ENCODE measurements around the gene MRPS9. TPM values are rescaled to one million over a fixed set of nuclear protein-coding genes. Genes with fewer than 3 reads are reported as not detected.

The MRPS9 gene
- total and polyA plus RNA-seq, 8 donors = 8.7 to 30.9 (median 22.4) TPM; not detected in 1

DNA sequence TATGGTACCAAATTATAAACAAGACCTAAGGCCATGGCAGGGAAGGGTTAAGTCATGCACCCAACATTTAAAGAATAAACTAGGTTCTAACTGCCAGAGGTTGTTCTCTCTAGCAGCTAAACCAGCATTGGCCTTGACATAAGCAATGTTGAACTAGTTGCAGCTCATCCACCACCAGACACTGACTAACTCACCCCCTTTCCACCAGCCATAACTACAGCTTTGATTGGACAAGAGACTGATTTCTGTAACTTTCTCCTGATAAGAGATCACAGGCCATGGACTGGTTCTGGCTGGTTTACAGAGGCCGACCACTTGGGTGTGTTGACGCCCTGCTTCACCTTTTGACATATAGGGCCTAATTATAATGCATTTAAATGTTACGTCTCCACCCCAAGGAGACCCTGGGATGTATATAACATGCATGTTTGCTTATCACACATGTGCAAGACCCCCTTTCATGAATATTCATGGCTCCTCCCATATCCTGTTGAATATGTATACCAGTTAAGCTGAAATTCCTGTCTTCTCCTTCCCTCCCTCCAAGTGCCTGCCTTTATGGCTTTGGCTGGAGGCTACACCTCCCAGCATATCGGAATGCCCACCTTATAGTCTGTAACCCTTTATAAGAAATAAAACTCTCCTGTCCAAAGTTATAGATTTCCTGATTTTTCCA lies 75.9 kb downstream of the MRPS9 start:
- no peak for DNase-seq
- TF ChIP-seq EP300 (IDR thresholded peaks at IDR 0.05) = no peak
- no peak for TF ChIP-seq POLR2AphosphoS5 (IDR thresholded peaks at IDR 0.05)
- no peak for TF ChIP-seq POLR2A (IDR thresholded peaks at IDR 0.05)
- TF ChIP-seq, protein P1, sequence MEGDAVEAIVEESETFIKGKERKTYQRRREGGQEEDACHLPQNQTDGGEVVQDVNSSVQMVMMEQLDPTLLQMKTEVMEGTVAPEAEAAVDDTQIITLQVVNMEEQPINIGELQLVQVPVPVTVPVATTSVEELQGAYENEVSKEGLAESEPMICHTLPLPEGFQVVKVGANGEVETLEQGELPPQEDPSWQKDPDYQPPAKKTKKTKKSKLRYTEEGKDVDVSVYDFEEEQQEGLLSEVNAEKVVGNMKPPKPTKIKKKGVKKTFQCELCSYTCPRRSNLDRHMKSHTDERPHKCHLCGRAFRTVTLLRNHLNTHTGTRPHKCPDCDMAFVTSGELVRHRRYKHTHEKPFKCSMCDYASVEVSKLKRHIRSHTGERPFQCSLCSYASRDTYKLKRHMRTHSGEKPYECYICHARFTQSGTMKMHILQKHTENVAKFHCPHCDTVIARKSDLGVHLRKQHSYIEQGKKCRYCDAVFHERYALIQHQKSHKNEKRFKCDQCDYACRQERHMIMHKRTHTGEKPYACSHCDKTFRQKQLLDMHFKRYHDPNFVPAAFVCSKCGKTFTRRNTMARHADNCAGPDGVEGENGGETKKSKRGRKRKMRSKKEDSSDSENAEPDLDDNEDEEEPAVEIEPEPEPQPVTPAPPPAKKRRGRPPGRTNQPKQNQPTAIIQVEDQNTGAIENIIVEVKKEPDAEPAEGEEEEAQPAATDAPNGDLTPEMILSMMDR (IDR thresholded peaks at IDR 0.05) = no peak

DNA sequence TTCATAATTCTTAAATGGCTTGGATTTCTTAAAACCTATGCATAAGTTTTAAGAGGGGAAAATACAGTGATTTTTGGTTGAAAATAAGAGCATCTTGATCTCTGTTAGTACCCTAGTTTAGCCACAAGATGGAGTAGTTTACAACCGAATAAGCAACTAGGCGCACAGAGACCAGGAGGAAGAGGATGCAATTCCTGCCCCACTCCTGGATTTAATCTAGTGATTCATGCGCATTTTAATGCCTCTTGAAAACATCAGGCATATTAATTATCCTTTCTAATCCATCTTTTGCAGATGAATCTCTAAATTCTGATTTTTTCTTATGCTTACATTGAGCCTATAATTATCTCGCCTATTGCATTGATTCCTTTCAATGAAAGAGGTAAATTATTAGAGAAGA lies 76.7 kb downstream of the MRPS9 start:
- intact Hi-C loops (cut with DNase I; ENCODE audit: low total_unique reads) = loop anchor here (5.0 kb wide), 1 partner anchor 123 kb away; no protein-coding TSS in a partner anchor
- TF ChIP-seq EP300 (IDR thresholded peaks at IDR 0.05) = no peak
- TF ChIP-seq, protein P1 (IDR thresholded peaks at IDR 0.05) = peak in 5 of 7 experiments; percentile 34 to 74 (median 62)
- peak in 1 of 2 donors; percentile 74 for DNase-seq

More for the DNA sequence above, 75.9 kb downstream of the MRPS9 start:
- Histone ChIP-seq H3K27me3 (no peaks in the 10 kb centered on the region), H3K36me3 (no peaks in the 10 kb centered on the region), H3K27ac (no peak overlapping the region), H3K9me3 (no peaks in the 10 kb centered on the region), H3K4me3 (no peak overlapping the region), H3K4me1 (no peaks in the 10 kb centered on the region)
- WGBS, 5 donors = 51 to 71% (median 63%) methylated on average over 4 of the region's 4 CpGs
- intact Hi-C loops (cut with DNase I; ENCODE audit: low total_unique reads) = loop anchor here (5.0 kb wide), 1 partner anchor 124 kb away; no protein-coding TSS in a partner anchor

DNA sequence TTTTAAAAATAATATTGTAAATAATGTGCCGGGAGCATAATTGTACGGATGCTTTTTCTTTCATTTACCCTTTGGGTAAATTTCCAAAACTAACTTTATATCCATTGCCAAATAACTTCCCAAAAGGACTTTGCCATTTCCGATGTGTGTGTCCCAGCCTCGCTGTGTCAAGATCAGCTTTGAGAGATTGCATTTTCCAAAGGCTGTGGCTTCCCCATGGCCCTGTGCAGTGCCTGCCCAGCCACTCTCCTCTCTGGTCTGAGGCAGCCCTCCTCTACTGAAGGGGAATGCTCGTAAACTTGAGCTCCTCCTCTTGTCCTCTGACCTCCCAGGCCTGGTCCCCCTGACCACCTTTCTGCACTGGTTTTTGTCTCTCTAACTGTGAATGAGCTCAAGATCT lies 78.5 kb downstream of the MRPS9 start:
- no peaks in the 10 kb centered on the region for H3K36me3 ChIP-seq
- TF ChIP-seq EP300 (IDR thresholded peaks at IDR 0.05) = no peak
- no peak for TF ChIP-seq POLR2AphosphoS5 (IDR thresholded peaks at IDR 0.05)
- TF ChIP-seq, protein P1 (IDR thresholded peaks at IDR 0.05) = no peak
- no peak for TF ChIP-seq POLR2A (IDR thresholded peaks at IDR 0.05)
- H3K4me3 ChIP-seq = no peak overlapping the region
- no peaks in the 10 kb centered on the region for H3K4me1 ChIP-seq
- no peaks in the 10 kb centered on the region for H3K9me3 ChIP-seq
- H3K27ac ChIP-seq = no peak overlapping the region
- no peak for DNase-seq
- 81 to 93% (median 88%) methylated on average over 5 of the region's 5 CpGs for WGBS, 5 donors
- H3K27me3 ChIP-seq = no peaks in the 10 kb centered on the region
- intact Hi-C loops (cut with DNase I; ENCODE audit: low total_unique reads) = no loop called here

More for the DNA sequence above, 76.7 kb downstream of the MRPS9 start:
- Histone ChIP-seq H3K4me3 (no peak overlapping the region), H3K9me3 (no peaks in the 10 kb centered on the region), H3K27me3 (no peaks in the 10 kb centered on the region), H3K27ac (no peak overlapping the region), H3K36me3 (no peaks in the 10 kb centered on the region), H3K4me1 (no peaks in the 10 kb centered on the region)
- WGBS, 5 donors = 17 to 26% (median 23%) methylated on average over 4 of the region's 4 CpGs

DNA sequence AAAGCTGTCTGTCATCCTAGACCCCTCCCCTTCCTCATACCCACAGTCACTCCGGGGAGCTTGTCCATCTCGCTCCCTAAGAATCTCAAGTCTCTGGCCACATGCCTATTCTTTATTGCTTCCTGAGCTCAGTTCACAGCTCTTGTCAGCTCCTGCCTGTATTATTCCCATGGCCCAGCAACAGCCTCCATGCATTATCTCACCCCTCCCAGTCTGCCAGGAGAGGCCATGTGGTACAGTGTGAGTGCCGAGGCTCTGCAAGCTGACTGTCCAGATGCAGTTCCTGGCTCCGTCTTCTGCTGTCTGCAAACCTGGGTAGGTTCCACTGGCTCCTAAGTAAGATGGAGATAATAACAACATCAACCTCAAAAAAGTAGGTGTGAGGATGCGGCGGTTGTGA lies 79.7 kb downstream of the MRPS9 start:
- intact Hi-C loops (cut with DNase I; ENCODE audit: low total_unique reads) = no loop called here
- H3K36me3 ChIP-seq = no peaks in the 10 kb centered on the region

More for the DNA sequence above, 79.7 kb downstream of the MRPS9 start:
- TF ChIP-seq EP300 (IDR thresholded peaks at IDR 0.05) = no peak
- TF ChIP-seq, protein P1 (IDR thresholded peaks at IDR 0.05) = no peak
- no peaks in the 10 kb centered on the region for H3K27me3 ChIP-seq
- H3K4me1 ChIP-seq = no peaks in the 10 kb centered on the region
- WGBS, 5 donors = 72 to 80% (median 75%) methylated on average over 6 of the region's 6 CpGs
- DNase-seq = peak in 1 of 2 donors; percentile 27
- no peaks in the 10 kb centered on the region for H3K9me3 ChIP-seq
- H3K27ac ChIP-seq = no peak overlapping the region
- no peak overlapping the region for H3K4me3 ChIP-seq

Measured in stomach (tissue), 9 donors.